Activated CD4-positive, CD25-positive, alpha-beta regulatory T cell (primary cell): Measurements from ENCODE around the gene TRNAU1AP.
"Not testable (repeated sequence)": the region's sequence is repeated elsewhere in the genome, so short reads cannot be mapped to it uniquely, and the experiment has no call there.

ENCODE experiments used
- DNase-seq, 4 experiments: peaks; one replicate each; lab custom pipeline; 2025; lab: John Stamatoyannopoulos, UW

TRNAU1AP gene

DNA sequence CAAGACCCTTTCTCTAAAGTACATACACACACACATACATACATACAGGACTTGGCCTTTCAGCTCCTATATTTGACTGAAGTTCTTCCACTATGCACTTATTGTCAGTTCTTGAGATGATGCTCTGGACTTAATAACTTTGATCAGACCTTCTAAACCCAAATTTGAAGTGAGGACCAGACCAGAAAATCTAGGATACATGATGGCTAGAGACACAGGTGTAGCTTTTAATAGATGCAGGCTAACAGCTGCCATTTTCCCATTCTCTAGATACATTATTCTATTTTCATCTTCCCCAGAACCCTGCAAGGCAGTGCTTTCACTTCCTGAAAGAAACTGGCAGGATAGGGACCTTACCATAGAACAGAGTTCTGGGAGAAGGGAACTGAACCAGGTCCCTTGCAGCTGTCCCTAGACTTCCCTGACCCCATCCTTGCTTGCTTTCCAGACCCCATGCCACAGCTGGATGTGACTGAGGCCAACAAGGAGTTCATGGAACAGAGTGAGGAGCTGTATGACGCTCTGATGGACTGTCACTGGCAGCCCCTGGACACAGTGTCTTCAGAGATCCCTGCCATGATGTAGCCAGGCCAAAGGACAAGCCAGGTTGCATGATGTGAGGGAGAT is 24.3 kb downstream of the TRNAU1AP start:
- DNase-seq: no peak

GRCh38 chr1:28577738-28578536 is 25.1 kb downstream of the TRNAU1AP start:
- DNase-seq: no peak

- no peak for DNase-seq
These were observed 25.9 kb downstream of the TRNAU1AP start for GRCh38 chr1:28578696-28579218.

- DNase-seq: no peak
These were observed 26.5 kb downstream of the TRNAU1AP start for GRCh38 chr1:28579401-28579800.

GRCh38 chr1:28580722-28581530 is 28.0 kb downstream of the TRNAU1AP start:
- peak in 3 of 4 experiments; percentile 49 to 50 (median 50) for DNase-seq

- peak; percentile 85 to 88 (median 86) for DNase-seq
These were observed 28.8 kb downstream of the TRNAU1AP start for GRCh38 chr1:28581531-28582247.

DNA sequence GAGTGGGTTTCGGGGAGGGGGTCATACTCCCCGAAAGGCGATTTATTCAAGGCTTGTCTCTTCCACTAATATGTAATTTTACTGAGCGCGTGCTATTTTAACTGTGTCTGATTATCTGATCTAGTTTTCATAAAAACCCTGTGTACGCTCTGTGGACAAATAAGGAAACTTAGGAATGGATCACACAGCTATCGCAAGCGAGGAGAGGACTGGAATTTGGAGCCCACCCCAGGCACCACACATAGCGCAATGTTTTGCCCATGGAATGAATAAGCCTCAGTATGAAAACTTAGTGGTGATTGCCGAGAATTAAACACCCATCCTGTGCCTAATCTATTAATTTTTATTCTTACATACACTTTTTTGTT is 29.3 kb downstream of the TRNAU1AP start:
- DNase-seq: no peak

- DNase-seq: not testable (repeated sequence)
These were observed 33.9 kb downstream of the TRNAU1AP start for GRCh38 chr1:28586585-28587391.

DNA sequence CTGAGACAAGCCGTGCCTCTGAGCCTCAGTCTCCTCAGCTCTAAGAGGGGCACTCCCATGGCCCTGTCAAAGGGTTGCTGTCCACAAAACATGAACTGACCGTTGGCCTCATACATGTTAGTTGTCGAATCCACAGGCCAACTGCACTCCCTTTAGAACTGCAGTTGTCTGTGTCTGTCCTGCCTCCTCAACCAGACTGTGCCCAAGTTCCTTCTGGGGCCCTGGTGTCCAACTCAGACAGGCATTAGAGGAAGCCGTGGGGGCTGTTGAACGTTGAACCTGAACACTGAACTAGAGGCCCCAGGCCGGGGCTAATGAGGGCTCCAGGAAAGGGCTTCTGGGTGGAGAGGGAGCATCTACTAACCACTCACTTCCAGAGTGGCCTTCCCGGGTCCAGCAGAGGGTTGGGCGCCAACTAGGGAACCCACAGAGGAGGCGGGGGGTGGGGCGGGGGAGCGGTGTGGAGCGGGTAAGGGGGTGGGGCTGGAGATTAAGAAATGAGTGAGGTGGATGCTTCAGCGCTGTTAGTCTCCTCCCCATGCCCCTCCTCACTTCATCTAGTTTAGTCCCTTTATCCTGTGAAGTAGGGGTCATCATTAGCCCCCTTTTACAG is 38.9 kb downstream of the TRNAU1AP start, which contains the start of gene RAB42:
Gene RAB42, plus strand, starts transcription at position 558 of the 613 bp plus-strand sequence. CDS start 247 bp downstream, outside the sequence.
- no peak for DNase-seq

DNA sequence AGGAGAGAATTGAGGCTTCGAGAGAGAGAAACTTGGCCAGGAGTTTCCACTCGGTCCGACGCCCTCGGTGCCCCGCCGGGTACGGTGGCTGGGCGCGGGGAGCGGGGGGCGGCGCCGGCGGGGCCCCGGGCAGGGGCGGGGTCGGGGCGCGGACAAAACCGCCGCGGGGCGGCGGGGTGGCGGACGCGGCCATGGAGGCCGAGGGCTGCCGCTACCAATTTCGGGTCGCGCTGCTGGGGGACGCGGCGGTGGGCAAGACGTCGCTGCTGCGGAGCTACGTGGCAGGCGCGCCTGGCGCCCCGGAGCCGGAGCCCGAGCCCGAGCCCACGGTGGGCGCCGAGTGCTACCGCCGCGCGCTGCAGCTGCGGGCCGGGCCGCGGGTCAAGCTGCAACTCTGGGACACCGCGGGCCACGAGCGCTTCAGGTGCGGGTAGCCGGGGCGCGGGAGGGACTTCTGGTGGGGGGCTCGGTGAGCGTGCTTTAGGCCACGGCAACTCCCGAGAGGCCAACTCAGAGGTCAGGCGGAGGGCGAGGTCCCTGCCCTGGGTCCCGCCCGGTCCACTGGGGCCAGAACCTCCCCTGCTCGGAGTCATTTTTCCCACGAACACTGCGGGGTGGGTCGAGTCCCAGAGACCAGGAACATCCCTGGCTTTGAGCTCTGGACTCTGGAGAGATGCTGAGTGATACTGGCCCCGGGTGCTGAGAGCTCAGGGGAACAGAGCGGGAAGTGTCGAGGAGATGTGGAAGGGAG is 39.6 kb downstream of the TRNAU1AP start:
- DNase-seq: no peak

GRCh38 chr1:28593988-28594356 is 41.1 kb downstream of the TRNAU1AP start:
- not testable (repeated sequence) for DNase-seq

- not testable (repeated sequence) for DNase-seq
These were observed 42.0 kb downstream of the TRNAU1AP start for GRCh38 chr1:28594686-28595411.

- DNase-seq: no peak
These were observed 42.7 kb downstream of the TRNAU1AP start for GRCh38 chr1:28595412-28596191.

DNA sequence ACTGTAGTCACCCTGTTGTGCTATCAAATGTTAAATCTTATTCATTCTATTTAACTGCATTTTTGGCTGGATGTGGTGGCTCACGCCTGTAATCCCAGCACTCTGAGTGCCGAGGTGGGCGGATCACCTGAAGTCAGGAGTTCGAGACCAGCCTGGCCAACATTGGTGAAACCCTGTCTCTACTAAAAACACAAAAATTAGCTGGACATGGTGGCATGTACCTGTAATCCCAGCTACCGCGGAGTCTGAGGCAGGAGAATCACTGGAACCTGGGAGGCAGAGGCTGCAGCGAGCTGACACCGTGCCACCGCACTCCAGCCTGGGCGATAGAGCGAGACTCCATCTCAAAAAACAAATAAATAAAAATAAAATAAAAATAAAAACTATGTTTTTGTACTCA is 43.4 kb downstream of the TRNAU1AP start:
- not testable (repeated sequence) for DNase-seq

DNA sequence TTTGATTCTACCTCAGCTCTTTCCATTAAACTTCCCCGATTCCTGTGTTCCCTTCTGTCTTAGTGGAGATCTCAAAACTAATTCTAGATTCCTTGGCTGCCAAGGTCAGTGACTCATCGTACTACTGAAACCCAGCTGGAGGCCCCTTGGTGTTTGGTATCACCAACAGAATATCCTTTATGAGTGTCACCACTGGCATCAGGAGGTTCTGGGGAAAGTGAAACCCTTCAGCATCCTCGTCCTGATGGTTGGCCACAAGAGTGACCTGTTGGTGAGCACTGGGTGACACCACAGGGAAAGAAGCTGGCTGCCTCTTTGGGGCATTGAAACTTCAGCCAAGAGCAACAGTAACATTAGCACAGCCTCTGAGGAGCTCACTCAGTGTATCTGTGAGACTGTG is 48.8 kb downstream of the TRNAU1AP start:
- no peak for DNase-seq

DNA sequence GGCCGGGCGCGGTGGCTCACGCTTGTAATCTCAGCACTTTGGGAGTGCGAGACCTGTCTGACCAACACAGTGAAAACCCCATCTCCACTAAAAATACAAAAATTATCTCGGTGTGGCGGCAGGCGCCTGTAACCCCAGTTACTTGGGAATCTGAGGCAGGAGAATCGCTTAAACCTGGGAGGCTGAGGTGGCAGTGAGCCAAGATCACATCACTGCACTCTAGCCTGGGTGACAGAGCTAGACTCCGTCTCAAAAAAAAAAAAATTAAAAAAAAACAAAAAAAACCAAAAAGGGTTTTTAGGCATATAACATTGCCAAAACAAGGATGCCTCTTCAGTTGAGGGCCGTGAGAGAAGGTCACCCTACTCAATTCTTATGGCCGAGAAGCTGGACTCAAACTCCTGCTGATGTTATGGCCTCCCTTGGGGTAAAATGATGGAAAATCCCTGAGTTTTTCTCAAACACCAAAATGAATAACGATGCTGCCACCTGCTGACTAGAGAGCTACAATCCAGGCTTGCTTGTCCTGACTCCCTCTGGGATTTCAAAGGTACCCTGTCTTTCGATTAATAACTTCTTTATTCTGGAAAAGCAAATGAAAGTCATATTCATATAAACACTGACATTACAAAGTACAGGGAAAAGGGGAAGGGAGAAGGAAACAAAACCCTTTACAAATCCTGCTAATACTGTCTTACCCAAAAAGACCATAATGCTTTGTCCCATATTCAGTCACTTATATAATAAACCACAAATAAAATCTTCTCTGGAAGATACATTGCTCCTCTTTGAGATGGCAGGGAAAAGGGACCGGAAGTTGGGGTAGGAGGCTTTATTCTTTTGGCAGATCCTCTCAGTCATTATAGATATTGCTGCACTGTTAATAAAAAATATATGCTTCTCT is 49.9 kb downstream of the TRNAU1AP start:
- no peak for DNase-seq

- DNase-seq: no peak
These were observed 51.5 kb downstream of the TRNAU1AP start for GRCh38 chr1:28604411-28604810.
